ENCODE data around the gene PPHLN1. TPM values are rescaled to one million over a fixed set of nuclear protein-coding genes. Genes with fewer than 3 reads are reported as not detected.

The PPHLN1 gene
- total and polyA plus RNA-seq, 2 of the 8 experiments (the other 6 are each of a cell fraction or from before 2014, with no cell fraction given), result 34.3 to 71.6 TPM

GRCh38 chr12:42285431-42285830 lies 40.5 kb upstream of the PPHLN1 start:
- Histone ChIP-seq H3K9ac (replicated peaks in 1 of 4; ENCODE audit: extremely low read depth in 1 of 4, low read depth in 3 of 4, low read length in 3 of 4) (no peak overlapping the region), H3K23ac (ENCODE audit: insufficient read length) (no peak overlapping the region), H3K27ac (ENCODE audit: low read depth, low read length) (no peak overlapping the region), H2BK20ac (ENCODE audit: low read length) (no peak overlapping the region), H2BK12ac (ENCODE audit: low read depth, low read length) (no peak overlapping the region), H4K91ac (replicated peaks; ENCODE audit: insufficient read length, low read length) (no peak overlapping the region), H3K23me2 (ENCODE audit: low read depth, low read length) (no peaks in the 10 kb centered on the region), H2BK15ac (ENCODE audit: low read length) (no peak overlapping the region), H3K27me3 (replicated peaks in 1 of 4; ENCODE audit: control insufficient read depth in 3 of 4, extremely low read depth in 1 of 4, insufficient read depth in 3 of 4, low read length in 3 of 4) (no peaks in the 10 kb centered on the region), H2BK120ac (replicated peaks; ENCODE audit: low read depth, low read length) (no peak overlapping the region), H4K5ac (ENCODE audit: insufficient read length, low read depth, low read length) (no peak overlapping the region), H3K56ac (replicated peaks; ENCODE audit: insufficient read length, low read depth, low read length) (no peak overlapping the region), H3K4ac (replicated peaks; ENCODE audit: insufficient read length, low read depth, low read length) (no peak overlapping the region), H2AK5ac (ENCODE audit: low read depth, low read length) (no peak overlapping the region), H3K4me1 (replicated peaks in 1 of 4; ENCODE audit: control insufficient read depth in 3 of 4, insufficient read depth in 4 of 4, low read length in 3 of 4) (no peaks in the 10 kb centered on the region), H2BK5ac (ENCODE audit: low read depth, low read length) (no peak overlapping the region), H3K79me1 (ENCODE audit: low read depth, low read length) (no peaks in the 10 kb centered on the region), H2AFZ (ENCODE audit: low read length) (no peak overlapping the region), H4K8ac (ENCODE audit: extremely low read depth, insufficient read depth, low read length) (no peak overlapping the region), H3K4me3 (ENCODE audit: extremely low read depth in 1 of 4, insufficient read depth in 2 of 4, low read depth in 3 of 4, low read length in 4 of 4) (no peak overlapping the region), H3K14ac (ENCODE audit: insufficient read length) (no peak overlapping the region), H3K18ac (ENCODE audit: extremely low read depth, low read length) (no peak overlapping the region), H3K4me2 (ENCODE audit: insufficient read depth in 1 of 2, low read depth in 2 of 2, low read length in 2 of 2) (no peak overlapping the region), H3K36me3 (ENCODE audit: control insufficient read depth in 2 of 4, insufficient read depth in 4 of 4, low read length in 3 of 4) (no peaks in the 10 kb centered on the region), H3K79me2 (ENCODE audit: control insufficient read depth in 1 of 2, insufficient read depth in 2 of 2, low read length in 2 of 2) (no peaks in the 10 kb centered on the region), H4K20me1 (replicated peaks in 1 of 2; ENCODE audit: control insufficient read depth in 1 of 2, insufficient read depth in 2 of 2, low read length in 2 of 2) (no peaks in the 10 kb centered on the region), H3K9me3 (ENCODE audit: insufficient read depth in 2 of 2, low read depth in 1 of 2, low read length in 1 of 2) (no peaks in the 10 kb centered on the region)
- CTCF ChIA-PET (ENCODE audit: partially characterized antibody), result interaction anchor here (0.6 to 2.4 kb wide), 4 partner anchors 11 to 1019 kb away, joined by 3 to 8 read pairs (median 4); no protein-coding TSS in a partner anchor
- no peak for TF ChIP-seq HDAC6 (IDR thresholded peaks at IDR 0.05; ENCODE audit: low read depth, low read length)
- TF ChIP-seq ZNF274 (IDR thresholded peaks at IDR 0.05; ENCODE audit: borderline replicate concordance, extremely low read depth, low read length), result no peak
- TF ChIP-seq NANOG (IDR thresholded peaks at IDR 0.05; ENCODE audit: insufficient read depth, low read depth, low read length, poor library complexity, severe bottlenecking), result no peak
- TF ChIP-seq TAF1 (IDR thresholded peaks at IDR 0.05; ENCODE audit: low read depth, low read length), result no peak
- TF ChIP-seq RBBP5 (IDR thresholded peaks at IDR 0.05; ENCODE audit: borderline replicate concordance, low read depth, low read length), result no peak
- no peak for TF ChIP-seq YY1 (IDR thresholded peaks at IDR 0.05; ENCODE audit: low read depth, low read length)
- TF ChIP-seq TBP (IDR thresholded peaks at IDR 0.05; ENCODE audit: low read depth, low read length), result no peak
- POLR2A ChIA-PET (ENCODE audit: partially characterized antibody), result no interaction called here
- WGBS, 2 experiments (ENCODE audit: extremely low coverage in 1 of 2, insufficient coverage in 1 of 2, insufficient read length in 1 of 2, insufficient replicate concordance in 2 of 2, low coverage in 1 of 2, low lambda C conversion rate in 2 of 2, missing lambda C conversion rate in 1 of 2), result 85% methylated on average over 2 of the region's 2 CpGs; no CpG with 5 or more reads in 1 of the 2 experiments
- no peak for FAIRE-seq
- DNase-seq (ENCODE audit: low read depth in 1 of 2, low spot score in 2 of 2), result no peak

Measured in H1 (cell line).